AG09309 (cell line): Measurements from ENCODE around the gene STAC2.
"Not testable (repeated sequence)": the region's sequence is repeated elsewhere in the genome, so short reads cannot be mapped to it uniquely, and the experiment has no call there.

Experiments
- DNase-seq: peaks from one replicate; pipeline ENCODE4 v3.0.0-alpha.2; 2010; ENCODE audit warnings: low read depth
- H3K4me3 ChIP-seq: 2 replicates; pipeline ENCODE4 v1.5.1; 2011; ENCODE audit warnings: mild to moderate bottlenecking, low read depth, low read length, moderate library complexity; ENCODE audit not compliant: control insufficient read depth
- CTCF ChIP-seq: IDR thresholded peaks from 2 replicates; pipeline ENCODE4 v1.5.1; 2011; ENCODE audit warnings: mild to moderate bottlenecking, low read depth, low read length, inconsistent platforms; ENCODE audit not compliant: insufficient read depth, control insufficient read depth; ENCODE audit errors: missing control alignments

STAC2 gene

GRCh38 chr17:39251997-39252396, 26.3 kb upstream of the STAC2 start:
- no peak overlapping the region for H3K4me3 ChIP-seq
- DNase-seq, result no peak
- no peak for TF ChIP-seq CTCF

GRCh38 chr17:39250076-39250475, 24.3 kb upstream of the STAC2 start:
- not testable (repeated sequence) for H3K4me3 ChIP-seq, DNase-seq

- no peak for DNase-seq
- TF ChIP-seq CTCF, result no peak
These were observed 20.5 kb upstream of the STAC2 start for GRCh38 chr17:39246274-39246673.

GRCh38 chr17:39244600-39245570, 19.1 kb upstream of the STAC2 start:
- H3K4me3 ChIP-seq, result no peak overlapping the region
- peak; percentile 94 for TF ChIP-seq CTCF
- no peak for DNase-seq

More at GRCh38 chr17:39246274-39246673, 20.5 kb upstream of the STAC2 start:
- no peak overlapping the region for H3K4me3 ChIP-seq

- DNase-seq, result no peak
- no peak overlapping the region for H3K4me3 ChIP-seq
- TF ChIP-seq CTCF, result no peak
These were observed 18.4 kb upstream of the STAC2 start for GRCh38 chr17:39244016-39244599.

- no peak for TF ChIP-seq CTCF
- no peak for DNase-seq
- H3K4me3 ChIP-seq, result no peak overlapping the region
These were observed 17.4 kb upstream of the STAC2 start for GRCh38 chr17:39243155-39243554.

- no peak for TF ChIP-seq CTCF
- no peak for DNase-seq
- H3K4me3 ChIP-seq, result no peak overlapping the region
These were observed 14.9 kb upstream of the STAC2 start for GRCh38 chr17:39240631-39241030.
